IMR-90 (cell line): ENCODE data around the gene GPD1. TPM values are rescaled to one million over a fixed set of nuclear protein-coding genes. Genes with fewer than 3 reads are reported as not detected.

Source experiments
- ATAC-seq: fragments of 200-7000 bp; cut with Tn5 transposase; 2 replicates; pipeline ENCODE4 v1.9.1; 2020; ENCODE audit warnings: low read depth, mild to moderate bottlenecking, moderate library complexity
- BruUV-seq: library from RNA; stranded (reverse); fragments of 400-500 nt; replicated peaks from 2 replicates; lab custom pipeline; 2021; lab: Mats Ljungman, UMichigan
- CTCF ChIA-PET: fragments of 300-600 bp; formaldehyde crosslinking; extraction: SDS; loops from one replicate; lab custom pipeline; 2021; ENCODE audit warnings: antibody characterized with exemption; lab: Yijun Ruan, JAX
- POLR2A ChIA-PET: fragments of 300-600 bp; sonication (Branson Sonifier 250); formaldehyde crosslinking; loops from one replicate; lab custom pipeline; 2022; ENCODE audit warnings: antibody characterized with exemption; ENCODE audit not compliant: unreplicated experiment; lab: Charles Lee
- DNase-seq: peaks from one replicate; pipeline ENCODE4 v3.0.0; 2013
- H2AFZ ChIP-seq: replicated peaks from 2 replicates; pipeline ENCODE3; 2013; ENCODE audit warnings: low read length, mild to moderate bottlenecking; ENCODE audit not compliant: poor library complexity
- H2AK5ac ChIP-seq: 2 replicates; pipeline ENCODE4 v1.6.1; 2013; ENCODE audit warnings: low read depth, low read length, inconsistent platforms
- H2AK9ac ChIP-seq: replicated peaks from 2 replicates; pipeline ENCODE3; 2013; ENCODE audit warnings: mild to moderate bottlenecking, low read depth, low read length, moderate library complexity; ENCODE audit not compliant: poor library complexity
- H2BK120ac ChIP-seq: 2 replicates; pipeline ENCODE4 v1.6.1; 2013; ENCODE audit warnings: low read depth, low read length, inconsistent platforms
- H2BK15ac ChIP-seq: 3 replicates; pipeline ENCODE4 v1.6.1; 2013; ENCODE audit warnings: low read depth, low read length, inconsistent platforms
- H2BK20ac ChIP-seq: 2 replicates; pipeline ENCODE4 v1.6.1; 2013; ENCODE audit warnings: low read depth, mild to moderate bottlenecking, inconsistent platforms, low read length, moderate library complexity
- H2BK5ac ChIP-seq: 2 replicates; pipeline ENCODE4 v1.6.1; 2013; ENCODE audit warnings: mild to moderate bottlenecking, low read depth, low read length, inconsistent platforms; ENCODE audit not compliant: poor library complexity, severe bottlenecking
- H3K14ac ChIP-seq: replicated peaks from 2 replicates; pipeline ENCODE4 v1.6.1; 2013; ENCODE audit warnings: low read depth, low read length, inconsistent platforms
- H3K18ac ChIP-seq: 2 replicates; pipeline ENCODE4 v1.6.1; 2013; ENCODE audit warnings: low read depth, low read length, control low read depth
- H3K23ac ChIP-seq: 2 replicates; pipeline ENCODE4 v1.6.1; 2013; ENCODE audit warnings: low read depth, low read length, inconsistent platforms
- H3K27ac ChIP-seq: 2 replicates; pipeline ENCODE4 v1.5.1; 2013; ENCODE audit warnings: mild to moderate bottlenecking, control low read depth, low read length; ENCODE audit not compliant: insufficient read depth
- H3K27me3 ChIP-seq: 2 replicates; pipeline ENCODE4 v1.6.1; 2013; ENCODE audit warnings: low read length; ENCODE audit not compliant: control insufficient read depth, insufficient read depth
- H3K36me3 ChIP-seq: 2 replicates; pipeline ENCODE4 v1.6.1; 2013; ENCODE audit warnings: low read length, mixed read lengths; ENCODE audit not compliant: control insufficient read depth, insufficient read depth
- H3K4ac ChIP-seq: 2 replicates; pipeline ENCODE4 v1.6.1; 2013; ENCODE audit warnings: low read depth, low read length, inconsistent platforms
- H3K4me1 ChIP-seq: 2 replicates; pipeline ENCODE4 v1.6.1; 2013; ENCODE audit warnings: low read length, mixed read lengths; ENCODE audit not compliant: control insufficient read depth, insufficient read depth
- H3K4me2 ChIP-seq: 2 replicates; pipeline ENCODE4 v1.6.1; 2013; ENCODE audit warnings: low read depth, mild to moderate bottlenecking, control low read depth, low read length, moderate library complexity
- H3K4me3 ChIP-seq: 2 replicates; pipeline ENCODE4 v1.5.1; 2013; ENCODE audit warnings: low read depth, mild to moderate bottlenecking, control low read depth, low read length, moderate library complexity; ENCODE audit not compliant: insufficient read depth
- H3K56ac ChIP-seq: 2 replicates; pipeline ENCODE4 v1.6.1; 2013; ENCODE audit warnings: low read length, inconsistent platforms; ENCODE audit not compliant: insufficient read depth; ENCODE audit errors: extremely low read depth
- H3K79me1 ChIP-seq, 2 experiments: 2 replicates each; pipeline ENCODE4 v1.6.1; 2013; ENCODE audit warnings: low read length in 2 of 2, inconsistent platforms in 1 of 2, low read depth in 1 of 2
- H3K9ac ChIP-seq: 2 replicates; pipeline ENCODE4 v1.6.1; 2013; ENCODE audit warnings: low read depth, low read length, control low read depth
- H3K9me1 ChIP-seq: 2 replicates; pipeline ENCODE4 v1.6.1; 2013; ENCODE audit warnings: low read length, inconsistent platforms; ENCODE audit not compliant: insufficient read depth
- H3K9me3 ChIP-seq: 2 replicates; pipeline ENCODE4 v1.6.1; 2013; ENCODE audit warnings: low read length; ENCODE audit not compliant: control insufficient read depth, insufficient read depth
- H4K20me1 ChIP-seq: 2 replicates; pipeline ENCODE4 v1.6.1; 2013; ENCODE audit warnings: low read length, inconsistent platforms; ENCODE audit not compliant: insufficient read depth
- H4K5ac ChIP-seq: 2 replicates; pipeline ENCODE4 v1.6.1; 2013; ENCODE audit warnings: mild to moderate bottlenecking, low read depth, low read length, control low read depth
- H4K8ac ChIP-seq, 2 experiments: 2 replicates each; pipeline ENCODE4 v1.6.1; 2013; ENCODE audit warnings: low read depth in 2 of 2, low read length in 2 of 2, control low read depth in 1 of 2, inconsistent platforms in 1 of 2
- H4K91ac ChIP-seq: 2 replicates; pipeline ENCODE4 v1.6.1; 2013; ENCODE audit warnings: low read depth, low read length, inconsistent platforms; ENCODE audit not compliant: insufficient read depth
- BHLHE40 ChIP-seq: fragments of 150-350 bp; IDR thresholded peaks from 2 replicates; pipeline ENCODE4 v1.6.1; 2016; ENCODE audit warnings: mild to moderate bottlenecking, low read depth, low read length
- CHD1 ChIP-seq: IDR thresholded peaks from 2 replicates; pipeline ENCODE4 v1.6.1; 2012; ENCODE audit warnings: low read depth, low read length, improper control_type of control experiment
- FOS ChIP-seq: fragments of 150-350 bp; IDR thresholded peaks from 2 replicates; pipeline ENCODE4 v1.6.1; 2016; ENCODE audit warnings: low read depth, low read length
- NFE2L2 ChIP-seq: fragments of 150-350 bp; IDR thresholded peaks from 2 replicates; pipeline ENCODE4 v1.6.1; 2016; ENCODE audit warnings: low read depth, mild to moderate bottlenecking, low read length
- POLR2A ChIP-seq: IDR thresholded peaks from 2 replicates; pipeline ENCODE4 v1.6.1; 2012; ENCODE audit warnings: mild to moderate bottlenecking, low read depth, low read length
- RCOR1 ChIP-seq: IDR thresholded peaks from 2 replicates; pipeline ENCODE4 v1.6.1; 2012; ENCODE audit warnings: mild to moderate bottlenecking, low read length, improper control_type of control experiment; ENCODE audit not compliant: insufficient replicate concordance
- RFX5 ChIP-seq: IDR thresholded peaks from 2 replicates; pipeline ENCODE4 v1.8.0; 2012; ENCODE audit warnings: low read depth, mild to moderate bottlenecking, low read length, moderate library complexity
- SMC3 ChIP-seq: fragments of 150-350 bp; IDR thresholded peaks from 2 replicates; pipeline ENCODE4 v1.6.1; 2016; ENCODE audit warnings: low read depth, mild to moderate bottlenecking, antibody characterized with exemption, low read length, moderate library complexity
- WGBS, 2 experiments: methylation state at CpG; one replicate each; pipeline versions ENCODE4 v1.1.5 to v1.1.7; 2013; ENCODE audit warnings: missing lambda C conversion rate in 2 of 2; ENCODE audit not compliant: insufficient read length in 1 of 2; ENCODE audit errors: extremely low coverage in 2 of 2; 5-methylcytosine and 5-hydroxymethylcytosine counted together
- dilution Hi-C: fragments of 300-500 bp; cut with HindIII; formaldehyde crosslinking; loops from one replicate; pipeline ENCODE4 v1.14.3; 2018; ENCODE audit warnings: low sequenced_read_pairs; ENCODE audit not compliant: unreplicated experiment
- in situ Hi-C: fragments of 300-500 bp; cut with MboI; formaldehyde crosslinking; loops from 3 replicates; pipeline ENCODE4 v1.14.3; 2019; ENCODE audit warnings: low sequenced_read_pairs, inconsistent platforms, mixed read lengths
- intact Hi-C: fragments of 100-400 bp; cut with micrococcal nuclease; formaldehyde crosslinking; loops from 2 replicates; pipeline ENCODE4 v1.10.0; 2022
- polyA plus RNA-seq, 3 experiments: library from polyadenylated mRNA; depleted of rRNA; stranded (reverse); fragments of >200 nt; gene quantifications; 2 replicates each; pipeline ENCODE4 v1.2.3, GENCODE V29; 2012; ENCODE audit warnings: low replicate concordance in 1 of 3
- total RNA-seq: library from RNA; depleted of rRNA; stranded (reverse); fragments of >200 nt; gene quantifications from 2 replicates; pipeline ENCODE4 v1.2.3, GENCODE V29; 2012

The GPD1 gene
- total and polyA plus RNA-seq, 2 of the 4 experiments (the other 2 are of a cell fraction): 0.05 to 0.18 TPM

DNA sequence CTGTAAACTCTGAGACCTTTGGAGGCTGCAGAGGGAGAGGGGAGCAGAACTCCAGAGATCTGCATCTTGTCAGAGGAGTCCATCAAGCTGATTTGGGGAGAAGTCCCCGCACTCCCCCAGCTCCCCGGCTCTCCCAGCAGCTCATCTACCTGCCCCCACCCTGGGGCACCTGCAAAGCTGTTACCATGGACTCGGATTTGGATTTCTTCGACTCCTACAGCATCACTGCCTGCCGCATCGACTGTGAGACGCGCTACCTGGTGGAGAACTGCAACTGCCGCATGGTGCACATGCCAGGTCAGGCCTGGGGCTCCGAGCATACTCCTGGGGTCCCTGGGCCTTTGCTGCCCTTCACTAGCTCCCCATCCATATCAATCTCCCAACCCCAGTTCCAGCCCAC lies 25.5 kb upstream of the GPD1 start:
- H3K23ac ChIP-seq: no peak overlapping the region
- no peak overlapping the region for H2AK9ac ChIP-seq
- H2BK5ac ChIP-seq: no peak overlapping the region
- H2BK120ac ChIP-seq: no peak overlapping the region
- H3K4ac ChIP-seq: no peak overlapping the region
- ATAC-seq (no peak), DNase-seq (no peak)
- CTCF ChIA-PET: no interaction called here
- H3K79me1 ChIP-seq: no peaks in the 10 kb centered on the region
- peaks cover 3% of the 10 kb centered on the region; the same call in 1 of the 2 replicates for H3K4me1 ChIP-seq
- H3K36me3 ChIP-seq: no peaks in the 10 kb centered on the region
- H3K9ac ChIP-seq: no peak overlapping the region
- no peak overlapping the region for H4K8ac ChIP-seq
- no peak overlapping the region for H2BK15ac ChIP-seq
- no peak overlapping the region for H3K4me3 ChIP-seq
- no peak overlapping the region for H4K91ac ChIP-seq
- in situ Hi-C loops: no loop called here
- no peak overlapping the region for H3K18ac ChIP-seq
- H2BK20ac ChIP-seq: no peak overlapping the region
- H3K4me2 ChIP-seq: no peak overlapping the region
- H3K27me3 ChIP-seq: no peaks in the 10 kb centered on the region
- no peaks in the 10 kb centered on the region for H3K9me1 ChIP-seq
- POLR2A ChIA-PET: no interaction called here
- no TSS peak for BruUV-seq
- TF ChIP-seq BHLHE40 (no peak), POLR2A (no peak), CHD1 (no peak), RFX5 (no peak), RCOR1 (no peak), SMC3 (no peak), NFE2L2 (no peak), FOS (no peak)
- no peak overlapping the region for H3K27ac ChIP-seq
- H4K5ac ChIP-seq: no peak overlapping the region
- dilution Hi-C loops: no loop called here
- H4K20me1 ChIP-seq: no peaks in the 10 kb centered on the region; the same call in 1 of the 2 replicates
- H2AFZ ChIP-seq: no peak overlapping the region
- no peak overlapping the region for H2AK5ac ChIP-seq
- 60% methylated on average over 1 of the region's 10 CpGs; no CpG with 5 or more reads in 1 of the 2 experiments for WGBS, 2 experiments
- H3K56ac ChIP-seq: no peak overlapping the region
- H3K14ac ChIP-seq: no peak overlapping the region
- H3K9me3 ChIP-seq: no peaks in the 10 kb centered on the region
- intact Hi-C loops: no loop called here
